GM12878 (cell line): Measurements from ENCODE around the gene AZU1. TPM values are rescaled to one million over a fixed set of nuclear protein-coding genes. Genes with fewer than 3 reads are reported as not detected.

Source experiments
- ATAC-seq: fragments of 200-7000 bp; cut with Tn5 transposase; 3 replicates; pipeline ENCODE4 v1.9.1; 2020; ENCODE audit warnings: mild to moderate bottlenecking, moderate library complexity
- BruUV-seq: library from RNA; stranded (reverse); fragments of 400-500 nt; replicated peaks from 2 replicates; lab custom pipeline; 2021; lab: Mats Ljungman, UMichigan
- CTCF ChIA-PET: fragments of 300-600 bp; sonication (Branson Sonifier 250); formaldehyde crosslinking; extraction: SDS; loops from one replicate; lab custom pipeline; 2021; ENCODE audit warnings: inconsistent platforms; lab: Yijun Ruan, JAX
- POLR2A ChIA-PET: fragments of 350-600 bp; formaldehyde crosslinking; extraction: SDS; loops from one replicate; lab custom pipeline; 2021; ENCODE audit warnings: inconsistent platforms; lab: Charles Lee
- RAD21 ChIA-PET: fragments of 300-600 bp; sonication (Branson Sonifier 250); formaldehyde crosslinking; loops from one replicate; lab custom pipeline; 2023; ENCODE audit warnings: antibody characterized with exemption; ENCODE audit not compliant: unreplicated experiment; lab: Charles Lee
- SMC1A ChIA-PET: fragments of 300-600 bp; sonication (Branson Sonifier 250); formaldehyde crosslinking; loops from one replicate; lab custom pipeline; 2023; ENCODE audit not compliant: unreplicated experiment, uncharacterized antibody; lab: Charles Lee
- DNase-seq: peaks from one replicate; pipeline ENCODE4 v3.0.0-alpha.2; 2011; ENCODE audit warnings: low read depth, low spot score
- FAIRE-seq: peaks from 3 replicates; lab custom pipeline; 2011; peaks lifted over from hg19 to GRCh38; lab: Jason Lieb, UNC
- H2AFZ ChIP-seq: 2 replicates; pipeline ENCODE4 v1.6.0; 2011; ENCODE audit warnings: low read depth, low read length, control low read depth; ENCODE audit not compliant: control insufficient read depth
- H3K27ac ChIP-seq: 2 replicates; pipeline ENCODE4 v1.5.1; 2011; ENCODE audit warnings: control low read depth; ENCODE audit not compliant: control insufficient read depth, insufficient read depth
- H3K27me3 ChIP-seq, 2 experiments: replicated peaks in 1 of 2; 2 replicates each; pipeline versions ENCODE4 v1.6.0 to v1.6.1; 2011; ENCODE audit warnings: low read length in 1 of 2; ENCODE audit not compliant: control insufficient read depth in 2 of 2, insufficient read depth in 2 of 2
- H3K36me3 ChIP-seq, 2 experiments: 2 replicates each; pipeline ENCODE4 v1.5.1; 2011; ENCODE audit warnings: low read length in 1 of 2; ENCODE audit not compliant: control insufficient read depth in 2 of 2, insufficient read depth in 2 of 2
- H3K4me1 ChIP-seq: 2 replicates; pipeline ENCODE4 v1.6.1; 2011; ENCODE audit warnings: mild to moderate bottlenecking, low read length, moderate library complexity, mixed read lengths; ENCODE audit not compliant: control insufficient read depth, insufficient read depth
- H3K4me2 ChIP-seq: 2 replicates; pipeline ENCODE4 v1.6.0; 2011; ENCODE audit warnings: control low read depth; ENCODE audit not compliant: control insufficient read depth, insufficient read depth
- H3K4me3 ChIP-seq: fragments of 200-600 bp; sonication (generic); 2 replicates; pipeline ENCODE4 v1.5.1; 2016
- H3K79me2 ChIP-seq: 2 replicates; pipeline ENCODE4 v1.6.0; 2011; ENCODE audit warnings: low read length; ENCODE audit not compliant: control insufficient read depth, insufficient read depth
- H3K9ac ChIP-seq: 2 replicates; pipeline ENCODE4 v1.8.0; 2011; ENCODE audit warnings: low read length, control low read depth, mixed read lengths; ENCODE audit not compliant: control insufficient read depth, insufficient read depth
- H3K9me3 ChIP-seq: replicated peaks from 3 replicates; pipeline ENCODE4 v1.5.1; 2011; ENCODE audit warnings: mild to moderate bottlenecking, low read length; ENCODE audit not compliant: control insufficient read depth, insufficient read depth
- H4K20me1 ChIP-seq: 2 replicates; pipeline ENCODE4 v1.6.0; 2011; ENCODE audit not compliant: control insufficient read depth, insufficient read depth
- EP300 ChIP-seq, 2 experiments: fragments of 150-350 bp in 1 of 2; IDR thresholded peaks; 2 replicates each; pipeline ENCODE4 v1.6.1; 2011 to 2012; ENCODE audit warnings: low read depth in 2 of 2, low read length in 2 of 2, borderline replicate concordance in 1 of 2, improper control_type of control experiment in 1 of 2, inconsistent platforms in 1 of 2; ENCODE audit not compliant: control insufficient read depth in 1 of 2
- NBN ChIP-seq: fragments of 450-650 bp; IDR thresholded peaks from 2 replicates; pipeline ENCODE4 v1.6.1; 2016
- NFYB ChIP-seq: IDR thresholded peaks from 2 replicates; pipeline ENCODE4 v1.6.1; 2011; ENCODE audit warnings: low read depth, mild to moderate bottlenecking, low read length, improper control_type of control experiment, moderate library complexity; ENCODE audit not compliant: insufficient read depth
- POLR2A ChIP-seq: IDR thresholded peaks from 2 replicates; pipeline ENCODE4 v1.6.1; 2011; ENCODE audit warnings: low read depth, mild to moderate bottlenecking, low read length
- POLR2AphosphoS5 ChIP-seq: IDR thresholded peaks from 2 replicates; pipeline ENCODE4 v1.6.1; 2011; ENCODE audit warnings: mild to moderate bottlenecking, low read length, inconsistent platforms
- POU2F2 ChIP-seq: IDR thresholded peaks from 3 replicates; pipeline ENCODE4 v1.6.1; 2011; ENCODE audit warnings: low read depth, mild to moderate bottlenecking, low read length, borderline replicate concordance
- RELA ChIP-seq: fragments of 450-650 bp; IDR thresholded peaks from 2 replicates; pipeline ENCODE4 v1.8.0; 2014; ENCODE audit warnings: borderline replicate concordance; ENCODE audit not compliant: partially characterized antibody
- ZBTB33 ChIP-seq: fragments of 450-650 bp; IDR thresholded peaks from 2 replicates; pipeline ENCODE4 v1.6.1; 2017; ENCODE audit warnings: mild to moderate bottlenecking
- WGBS: methylation state at CpG from one replicate; pipeline ENCODE4 v1.1.6; 2016; ENCODE audit warnings: low lambda C conversion rate; ENCODE audit not compliant: insufficient replicate concordance, insufficient coverage; ENCODE audit errors: missing lambda C conversion rate; 5-methylcytosine and 5-hydroxymethylcytosine counted together
- in situ Hi-C: fragments of 300-500 bp; cut with MboI; formaldehyde crosslinking; loops from 9 replicates; pipeline ENCODE4 v1.14.3; 2018; ENCODE audit warnings: mixed read lengths
- intact Hi-C: fragments of 100-400 bp; cut with micrococcal nuclease; formaldehyde crosslinking; loops from one replicate; pipeline ENCODE4 v1.14.2; 2022; ENCODE audit not compliant: unreplicated experiment
- polyA plus RNA-seq, 11 experiments: library from polyadenylated mRNA; depleted of rRNA in 4 of 11; unstranded in 6 of 11; stranded (reverse) in 5 of 11; fragments of >200 nt; fragmentation: Nextera tagmentation in 4 of 11; fragmentation: Illumina TruSeq in 1 of 11; extraction: Ambion mirVana in 4 of 11; extraction: Trizol in 1 of 11; gene quantifications; 1 replicate in 1 of 11; 2 replicates in 10 of 11; pipeline versions ENCODE4 v1.2.1 to v1.2.3, GENCODE V29; 2011 to 2016; ENCODE audit warnings: inconsistent platforms in 2 of 11, missing spikeins in 2 of 11, low read depth in 1 of 11
- total RNA-seq, 4 experiments: library from RNA; depleted of rRNA in 3 of 4; stranded (reverse); fragments of >200 nt in 3 of 4; fragmentation: Illumina TruSeq in 1 of 4; extraction: Trizol in 1 of 4; gene quantifications; 2 replicates each; pipeline versions ENCODE4 v1.2.1 to v1.2.3, GENCODE V29; 2013 to 2021

Gene AZU1
- total and polyA plus RNA-seq, 10 of the 15 experiments (the other 5 are each of a cell fraction or from before 2014, with no cell fraction given): not detected

- POLR2A ChIA-PET: no interaction called here
- BruUV-seq: TSS peak; percentile 55
- no peaks in the 10 kb centered on the region; the same call in 1 of the 2 replicates for H4K20me1 ChIP-seq
- H3K79me2 ChIP-seq: peaks cover 1% of the 10 kb centered on the region; the same call in 1 of the 2 replicates
- RAD21 ChIA-PET: no interaction called here
- peaks cover 30 to 33% of the 10 kb centered on the region in 2 experiments; a peak in 3 of 4 replicates for H3K36me3 ChIP-seq
- H3K27me3 ChIP-seq: no peaks in the 10 kb centered on the region
- TF ChIP-seq POLR2AphosphoS5 (peak; percentile 22; the same call in 1 of the 2 replicates), EP300 (IDR thresholded peaks at IDR 0.05; ENCODE audit: borderline replicate concordance in 1 of 2, control insufficient read depth in 1 of 2, low read depth in 2 of 2, low read length in 2 of 2) (no peak)
- H3K27ac ChIP-seq: no peak overlapping the region
- no peak overlapping the region for H3K9ac ChIP-seq
- H3K4me3 ChIP-seq: no peak overlapping the region
- no peaks in the 10 kb centered on the region for H3K4me1 ChIP-seq
- no peak for DNase-seq
- no peak for FAIRE-seq
- WGBS: over 99% methylated on average over 20 of the region's 20 CpGs
- H2AFZ ChIP-seq: no peak overlapping the region
- no peak for ATAC-seq
- H3K9me3 ChIP-seq: no peaks in the 10 kb centered on the region; the same call in 2 of the 3 replicates
- SMC1A ChIA-PET: no interaction called here
- no peak overlapping the region for H3K4me2 ChIP-seq
- in situ Hi-C loops (no loop called here), intact Hi-C loops (no loop called here)
- CTCF ChIA-PET: no interaction called here
Measured at GRCh38 chr19:811506-812048, 16.1 kb upstream of the AZU1 start.

GRCh38 chr19:812049-812746 lies 15.4 kb upstream of the AZU1 start:
- POLR2A ChIA-PET: no interaction called here
- WGBS: 99% methylated on average over 46 of the region's 80 CpGs
- Histone ChIP-seq H3K27me3 (no peaks in the 10 kb centered on the region), H3K4me1 (no peaks in the 10 kb centered on the region), H3K79me2 (no peaks in the 10 kb centered on the region; the same call in 1 of the 2 replicates), H3K9me3 (no peaks in the 10 kb centered on the region; the same call in 2 of the 3 replicates), H3K36me3 (peaks cover 25 to 30% of the 10 kb centered on the region in 2 experiments; a peak in 3 of 4 replicates), H3K27ac (no peak overlapping the region), H3K4me2 (no peak overlapping the region), H3K9ac (no peak overlapping the region), H3K4me3 (no peak overlapping the region), H4K20me1 (no peaks in the 10 kb centered on the region; the same call in 1 of the 2 replicates), H2AFZ (no peak overlapping the region)
- DNase-seq (no peak), FAIRE-seq (no peak), ATAC-seq (no peak)
- in situ Hi-C loops (no loop called here), intact Hi-C loops (no loop called here)
- no TSS peak for BruUV-seq
- CTCF ChIA-PET: no interaction called here
- RAD21 ChIA-PET: no interaction called here
- TF ChIP-seq NBN: no peak
- TF ChIP-seq ZBTB33: 0 out of 2 replicates have a peak, but pooled peaks have one; percentile 55
- TF ChIP-seq POU2F2: peak; percentile 41; the same call in 1 of the 3 replicates
- TF ChIP-seq POLR2AphosphoS5: peak; percentile 84; the same call in 1 of the 2 replicates
- peak; percentile 13; the same call in 1 of the 2 replicates for TF ChIP-seq POLR2A
- no peak for TF ChIP-seq RELA
- no peak for TF ChIP-seq NFYB
- SMC1A ChIA-PET: no interaction called here
